Heart right ventricle (tissue), 16 donors: Measurements from ENCODE around the gene SLC28A2. TPM values are rescaled to one million over a fixed set of nuclear protein-coding genes. Genes with fewer than 3 reads are reported as not detected.
"Not testable (repeated sequence)": the region's sequence is repeated elsewhere in the genome, so short reads cannot be mapped to it uniquely, and the experiment has no call there.

Experiments
- ATAC-seq, 8 donors: fragments of 200-7000 bp; cut with Tn5 transposase; one replicate each; pipeline ENCODE4 v1.9.1; 2020; ENCODE audit warnings: mild to moderate bottlenecking in 8 of 8, moderate library complexity in 8 of 8, moderate number of reproducible peaks in 1 of 8
- DNase-seq, 2 donors: peaks; one replicate each; pipeline ENCODE4 v3.0.0-alpha.2; 2020
- H3K27ac ChIP-seq, 10 donors: fragments of 200-600 bp; sonication (generic) in 2 of 10; one replicate each; pipeline versions ENCODE4 v1.5.0 to v1.8.0; 2020 to 2022; ENCODE audit warnings: mild to moderate bottlenecking in 3 of 10
- H3K27me3 ChIP-seq, 7 donors: fragments of 200-600 bp; one replicate each; pipeline ENCODE4 v1.8.0; 2021 to 2022; ENCODE audit warnings: mild to moderate bottlenecking in 2 of 7
- H3K36me3 ChIP-seq, 9 donors: fragments of 200-600 bp; sonication (generic) in 1 of 9; one replicate each; pipeline versions ENCODE4 v1.5.0 to v1.8.0; 2020 to 2022; ENCODE audit warnings: mild to moderate bottlenecking in 2 of 9
- H3K4me1 ChIP-seq, 9 donors: fragments of 200-600 bp; sonication (generic) in 1 of 9; one replicate each; pipeline versions ENCODE4 v1.5.0 to v1.8.0; 2020 to 2022; ENCODE audit warnings: mild to moderate bottlenecking in 4 of 9
- H3K4me3 ChIP-seq, 10 donors: fragments of 200-600 bp; sonication (generic) in 2 of 10; one replicate each; pipeline versions ENCODE4 v1.5.0 to v1.8.0; 2020 to 2022; ENCODE audit warnings: mild to moderate bottlenecking in 7 of 10, moderate library complexity in 2 of 10
- H3K9me3 ChIP-seq, 11 donors: fragments of 200-600 bp in 10 of 11; sonication (generic) in 2 of 11; one replicate each; pipeline versions ENCODE4 v1.5.0 to v1.8.0; 2013 to 2022; ENCODE audit warnings: mild to moderate bottlenecking in 2 of 11, control low read depth in 1 of 11, moderate library complexity in 1 of 11
- WGBS, 2 donors: extraction: QIAGEN DNeasy Blood & Tissue Kit; methylation state at CpG; one replicate each; pipeline ENCODE4 v1.1.7; 2013; ENCODE audit warnings: inconsistent platforms in 1 of 2; 5-methylcytosine and 5-hydroxymethylcytosine counted together
- intact Hi-C, 10 donors: fragments of 100-400 bp; cut with DNase I; formaldehyde crosslinking; loops; one replicate each; pipeline versions ENCODE4 v1.11.1 to v1.14.2; 2022
- polyA plus RNA-seq, 2 donors: library from polyadenylated mRNA; stranded (reverse); fragments of 200-250 nt; gene quantifications; one replicate each; pipeline ENCODE4 v1.2.3, GENCODE V29; 2013
- total RNA-seq, 10 donors: library from RNA; stranded (reverse); fragmentation: NEBNext Ultra II Directional in 3 of 10; extraction: Animal tissue kit (Norgen Biotek cat#: 25700) in 3 of 10; gene quantifications; one replicate each; pipeline versions ENCODE4 v1.2.1 to v1.2.4, GENCODE V29; 2021 to 2023
- TF ChIP-seq, protein P1 (sequence below), 9 donors: fragments of 200-600 bp; sonication (generic) in 2 of 9; IDR thresholded peaks; one replicate each; pipeline versions ENCODE4 v1.5.0 to v1.8.0; 2021 to 2022; ENCODE audit warnings: antibody characterized with exemption in 9 of 9, mild to moderate bottlenecking in 5 of 9, moderate library complexity in 1 of 9
- donor health status: Arrhythmogenic right ventricular cardiomyopathy.
- donor health status: ischemic (EF 13 %, LVEDD 7.1; RV severe dilation, severe dysfunction).
- donor health status: healthy with polysubstance abuse.
- donor health status: DM: no; HTN: yes; CAD: no.
- donor health status: DM: no; HTN: no; CAD: no.
- donor health status: ischemic (EF 25% LVEDD 6.9; RV normal size, moderate dysfunction).
- donor health status: ischemic (EF 25% LVEDD 5.7; RV mildly dilated, moderate dysfunction).
- donor health status: healthy.
- donor health status: DM: yes; HTN: yes; CAD: no.
- donor health status: Ischemic cardiomyopathy.
- donor health status: ischemic (EF 35%, LVEDD 5.7; RV mildly dilated, moderate dysfunction).
- donor health status: nonischemic (EF 11% LVEDD 7.7; RV severe dilation, severe dysfunction).
- donor health status: DM: yes; HTN: yes; CAD: no.
- donor health status: PGD.
- donor health status: ischemic (EF 29% LVEDD 5.4; RV normal size, mild dysfunction).
- donor health status: nonischemic (EF 23%, LVEDD 6.1; RV moderate dilation, normal function).

Gene SLC28A2
- total and polyA plus RNA-seq, 12 donors = not detected

- TF ChIP-seq, protein P1, sequence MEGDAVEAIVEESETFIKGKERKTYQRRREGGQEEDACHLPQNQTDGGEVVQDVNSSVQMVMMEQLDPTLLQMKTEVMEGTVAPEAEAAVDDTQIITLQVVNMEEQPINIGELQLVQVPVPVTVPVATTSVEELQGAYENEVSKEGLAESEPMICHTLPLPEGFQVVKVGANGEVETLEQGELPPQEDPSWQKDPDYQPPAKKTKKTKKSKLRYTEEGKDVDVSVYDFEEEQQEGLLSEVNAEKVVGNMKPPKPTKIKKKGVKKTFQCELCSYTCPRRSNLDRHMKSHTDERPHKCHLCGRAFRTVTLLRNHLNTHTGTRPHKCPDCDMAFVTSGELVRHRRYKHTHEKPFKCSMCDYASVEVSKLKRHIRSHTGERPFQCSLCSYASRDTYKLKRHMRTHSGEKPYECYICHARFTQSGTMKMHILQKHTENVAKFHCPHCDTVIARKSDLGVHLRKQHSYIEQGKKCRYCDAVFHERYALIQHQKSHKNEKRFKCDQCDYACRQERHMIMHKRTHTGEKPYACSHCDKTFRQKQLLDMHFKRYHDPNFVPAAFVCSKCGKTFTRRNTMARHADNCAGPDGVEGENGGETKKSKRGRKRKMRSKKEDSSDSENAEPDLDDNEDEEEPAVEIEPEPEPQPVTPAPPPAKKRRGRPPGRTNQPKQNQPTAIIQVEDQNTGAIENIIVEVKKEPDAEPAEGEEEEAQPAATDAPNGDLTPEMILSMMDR (IDR thresholded peaks at IDR 0.05) = peak in 8 of 9 donors; percentile 36 to 76 (median 64)
- Histone ChIP-seq H3K36me3 (no peaks in the 10 kb centered on the region), H3K9me3 (peaks cover 0 to 12% (median 0%) of the 10 kb centered on the region in 11 donors), H3K4me3 (peak overlapping the region in 6 of 10 donors; percentile 16 to 36 (median 22)), H3K27me3 (peaks cover 0 to 12% (median 3%) of the 10 kb centered on the region in 7 donors), H3K27ac (peak overlapping the region in 3 of 10 donors; percentile 2 to 36 (median 16)), H3K4me1 (peaks cover 0 to 12% (median 0%) of the 10 kb centered on the region in 9 donors)
- intact Hi-C loops = loop anchor here (1.0 to 5.0 kb wide), 7 partner anchors 90 to 150 kb away; a partner anchor contains a TSS
- ATAC-seq (peak in 7 of 8 donors; percentile 42 to 72 (median 59)), DNase-seq (peak in 1 of 2 donors; percentile 16)
- 39 to 50% methylated on average over 5 of the region's 5 CpGs for WGBS, 2 donors
These were observed 55.3 kb downstream of the SLC28A2 start for GRCh38 chr15:45307230-45307924.

DNA sequence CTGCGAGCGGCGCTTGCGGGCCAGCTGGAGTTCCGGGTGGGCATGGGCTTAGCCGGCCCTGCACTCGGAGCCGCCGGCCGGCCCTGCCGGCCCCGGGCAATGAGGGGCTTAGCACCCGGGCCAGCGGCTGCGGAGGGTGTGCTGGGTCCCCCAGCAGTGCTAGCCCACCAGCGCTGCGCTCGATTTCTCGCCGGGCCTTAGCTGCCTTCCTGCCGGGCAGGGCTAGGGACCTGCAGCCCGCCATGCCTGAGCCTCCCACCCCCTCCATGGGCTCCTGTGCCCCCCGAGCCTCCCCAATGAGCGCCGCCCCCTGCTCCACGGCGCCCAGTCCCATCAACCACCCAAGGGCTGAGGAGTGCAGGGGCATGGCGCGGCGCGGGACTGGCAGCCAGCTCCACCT lies 62.1 kb downstream of the SLC28A2 start:
- WGBS, 2 donors = 90 to 92% methylated on average over 25 to 31 of the region's 31 CpGs
- H3K27me3 ChIP-seq = not testable (repeated sequence)

DNA sequence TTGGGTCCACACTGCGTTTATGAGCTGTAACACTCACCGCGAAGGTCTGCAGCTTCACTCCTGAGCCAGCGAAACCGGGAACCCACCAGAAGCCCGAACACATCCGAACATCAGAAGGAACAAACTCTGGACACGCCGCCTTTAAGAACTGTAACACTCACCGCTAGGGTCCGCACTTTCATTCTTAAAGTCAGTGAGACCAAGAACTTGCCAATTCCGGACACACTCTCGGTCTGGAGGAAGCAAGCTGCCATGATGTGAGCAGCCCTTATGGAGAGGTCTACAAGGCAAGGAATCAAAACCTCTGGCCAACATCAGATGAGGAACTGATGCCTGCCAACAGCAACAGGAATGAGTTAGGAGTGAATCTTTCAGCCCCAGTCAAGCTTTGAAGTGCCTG lies 62.9 kb downstream of the SLC28A2 start:
- Histone ChIP-seq H3K36me3 (no peaks in the 10 kb centered on the region), H3K27ac (no peak overlapping the region), H3K9me3 (no peaks in the 10 kb centered on the region), H3K4me1 (peaks cover 0 to 5% (median 0%) of the 10 kb centered on the region in 9 donors), H3K4me3 (no peak overlapping the region), H3K27me3 (peaks cover 0 to 6% (median 0%) of the 10 kb centered on the region in 7 donors)
- ATAC-seq (peak in 1 of 8 donors; percentile 19), DNase-seq (peak in 1 of 2 donors; percentile 32)
- TF ChIP-seq, protein P1 (IDR thresholded peaks at IDR 0.05) = peak in 5 of 9 donors; percentile 30 to 45 (median 36)
- intact Hi-C loops = no loop called here
- WGBS, 2 donors = 60 to 66% methylated on average over 13 of the region's 13 CpGs

More for the DNA sequence above, 62.1 kb downstream of the SLC28A2 start:
- intact Hi-C loops, H3K4me1 ChIP-seq, DNase-seq, H3K27ac ChIP-seq, H3K9me3 ChIP-seq, ATAC-seq, H3K36me3 ChIP-seq, H3K4me3 ChIP-seq: not testable (repeated sequence)

GRCh38 chr15:45319472-45320214 lies 67.6 kb downstream of the SLC28A2 start:
- ATAC-seq (no peak), DNase-seq (no peak)
- Histone ChIP-seq H3K4me3 (no peak overlapping the region), H3K27me3 (peaks cover 0 to 6% (median 0%) of the 10 kb centered on the region in 7 donors), H3K27ac (no peak overlapping the region), H3K9me3 (no peaks in the 10 kb centered on the region), H3K4me1 (no peaks in the 10 kb centered on the region), H3K36me3 (no peaks in the 10 kb centered on the region)
- intact Hi-C loops = no loop called here
- WGBS, 2 donors = 85% methylated on average over 7 of the region's 7 CpGs
- TF ChIP-seq, protein P1 (IDR thresholded peaks at IDR 0.05) = no peak
